Activated T-cell treated with anti-CD3 and anti-CD28 coated beads, Interleukin-2, amount 50 U/mL, for 72 hours (primary cell): ENCODE data around the gene LIMS2. TPM values are rescaled to one million over a fixed set of nuclear protein-coding genes. Genes with fewer than 3 reads are reported as not detected.

Source experiments
- ATAC-seq, 2 donors: fragments of 150-1000 bp; cut with Tn5 transposase; replicated peaks in 1 of 2; 2 replicates each; pipeline ENCODE4 v1.10.0; 2021; ENCODE audit warnings: moderate library complexity in 2 of 2, mild to moderate bottlenecking in 1 of 2
- DNase-seq, 2 donors: peaks; one replicate each; pipeline ENCODE4 v3.0.0; 2021 to 2022; ENCODE audit warnings: mixed read lengths in 1 of 2
- H3K27ac Mint-ChIP-seq: one replicate; pipeline ENCODE4 v1.8.0; 2022; ENCODE audit warnings: mild to moderate bottlenecking, moderate library complexity, mixed read lengths
- H3K27me3 Mint-ChIP-seq: one replicate; pipeline ENCODE4 v1.8.0; 2022; ENCODE audit warnings: low read depth, mixed read lengths
- H3K36me3 Mint-ChIP-seq, 2 donors: one replicate each; pipeline ENCODE4 v1.8.0; 2022; ENCODE audit warnings: mixed read lengths in 2 of 2, mild to moderate bottlenecking in 1 of 2; ENCODE audit not compliant: insufficient read depth in 2 of 2
- H3K4me1 Mint-ChIP-seq: one replicate; pipeline ENCODE4 v1.8.0; 2022; ENCODE audit warnings: low read depth, mixed read lengths
- H3K4me3 Mint-ChIP-seq, 2 donors: one replicate each; pipeline ENCODE4 v1.8.0; 2022; ENCODE audit warnings: mild to moderate bottlenecking in 2 of 2, mixed read lengths in 2 of 2, moderate library complexity in 2 of 2
- H3K9me3 Mint-ChIP-seq, 2 donors: one replicate each; pipeline ENCODE4 v1.8.0; 2022; ENCODE audit warnings: mixed read lengths in 2 of 2
- total RNA-seq, 2 donors: library from RNA; stranded (reverse); gene quantifications; one replicate each; pipeline ENCODE4 v1.2.3, GENCODE V29; 2022

LIMS2 gene
- total RNA-seq, 2 donors from 2014 or later: 6.4 to 10.3 TPM

- no peaks in the 10 kb centered on the region for H3K36me3 Mint-ChIP-seq
- no peak overlapping the region for H3K27ac Mint-ChIP-seq
- DNase-seq (no peak), ATAC-seq (no peak)
- no peaks in the 10 kb centered on the region for H3K9me3 Mint-ChIP-seq
- peak overlapping the region in 1 of 2 donors; percentile 17 for H3K4me3 Mint-ChIP-seq
- H3K27me3 Mint-ChIP-seq: peaks cover 52% of the 10 kb centered on the region
- peaks cover 3% of the 10 kb centered on the region for H3K4me1 Mint-ChIP-seq
These were observed 11.1 kb downstream of the LIMS2 start for GRCh38 chr2:127664065-127664894.

DNA sequence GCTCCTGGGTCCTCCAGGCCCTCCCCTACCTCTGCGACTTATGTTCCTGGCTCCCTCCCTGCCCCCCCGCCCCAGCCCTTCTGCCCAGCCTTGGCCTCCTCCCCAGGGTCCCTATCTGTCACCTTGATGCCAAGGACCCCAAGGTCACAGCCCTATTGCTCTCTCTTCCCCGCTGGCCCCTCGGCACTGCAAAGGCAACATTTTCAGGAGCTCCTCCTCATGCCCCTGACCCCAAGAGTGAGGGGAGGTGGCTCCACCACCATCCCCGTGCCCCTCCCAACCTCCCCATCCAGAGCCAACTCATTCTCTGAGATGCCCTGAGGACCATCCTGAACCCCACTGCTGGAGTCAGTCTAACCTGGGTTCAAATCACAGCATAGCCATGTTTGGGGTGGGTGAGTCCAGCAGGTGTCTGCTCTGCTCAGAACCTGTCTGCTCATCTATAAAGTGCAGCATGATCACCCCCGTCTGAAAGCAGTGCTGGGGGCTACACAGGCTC, 11.7 kb downstream of the LIMS2 start:
- ATAC-seq (no peak), DNase-seq (no peak)
- no peak overlapping the region for H3K27ac Mint-ChIP-seq
- H3K36me3 Mint-ChIP-seq: no peaks in the 10 kb centered on the region
- H3K4me3 Mint-ChIP-seq: no peak overlapping the region
- H3K27me3 Mint-ChIP-seq: peaks cover 45% of the 10 kb centered on the region
- H3K9me3 Mint-ChIP-seq: no peaks in the 10 kb centered on the region
- peaks cover 3% of the 10 kb centered on the region for H3K4me1 Mint-ChIP-seq

DNA sequence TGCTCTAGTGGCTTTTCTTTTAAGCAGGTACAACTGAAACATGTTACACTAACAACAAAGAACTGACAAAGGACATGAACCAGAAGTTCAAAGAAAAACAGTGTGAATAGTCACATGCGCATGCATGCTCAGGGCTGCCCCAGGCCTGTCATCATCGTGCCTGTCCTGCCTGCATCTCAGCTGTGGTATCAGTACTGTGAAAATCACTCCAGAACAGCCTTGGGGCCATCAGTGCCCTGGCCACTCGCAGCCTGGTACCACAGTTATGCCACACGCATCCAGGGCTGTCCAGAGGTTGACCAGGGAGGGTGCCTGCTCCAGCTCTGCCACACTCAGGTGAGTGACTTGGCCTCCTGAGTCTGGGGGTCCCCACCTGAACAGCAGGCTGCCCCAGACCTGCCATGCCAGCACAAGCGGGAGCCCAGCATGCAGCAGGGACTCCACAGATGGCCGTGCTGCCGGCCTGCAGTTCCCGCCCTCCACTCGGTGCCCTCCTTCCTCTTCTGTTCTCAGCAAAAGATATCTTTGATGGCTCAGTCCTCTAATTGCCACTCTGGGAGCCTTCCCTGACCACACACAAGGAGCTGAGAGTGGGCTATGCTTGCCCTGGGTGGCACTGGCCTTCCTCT, 12.3 kb downstream of the LIMS2 start:
- Mint-ChIP-seq H3K27me3 (peaks cover 45% of the 10 kb centered on the region), H3K9me3 (no peaks in the 10 kb centered on the region), H3K36me3 (no peaks in the 10 kb centered on the region), H3K4me3 (no peak overlapping the region), H3K4me1 (peaks cover 3% of the 10 kb centered on the region), H3K27ac (no peak overlapping the region)
- DNase-seq (no peak), ATAC-seq (no peak)

- no peak overlapping the region for H3K27ac Mint-ChIP-seq
- H3K9me3 Mint-ChIP-seq: no peaks in the 10 kb centered on the region
- DNase-seq: no peak
- no peaks in the 10 kb centered on the region for H3K36me3 Mint-ChIP-seq
- ATAC-seq: no peak
- H3K27me3 Mint-ChIP-seq: peaks cover 37% of the 10 kb centered on the region
- H3K4me3 Mint-ChIP-seq: no peak overlapping the region
- H3K4me1 Mint-ChIP-seq: peaks cover 3% of the 10 kb centered on the region
These were observed 13.3 kb downstream of the LIMS2 start for GRCh38 chr2:127661949-127662510.

GRCh38 chr2:127661072-127661649, 14.2 kb downstream of the LIMS2 start:
- Mint-ChIP-seq H3K9me3 (no peaks in the 10 kb centered on the region), H3K36me3 (no peaks in the 10 kb centered on the region), H3K27ac (no peak overlapping the region), H3K4me3 (no peak overlapping the region), H3K4me1 (peaks cover 3% of the 10 kb centered on the region), H3K27me3 (peaks cover 28% of the 10 kb centered on the region)
- DNase-seq (no peak), ATAC-seq (no peak)

DNA sequence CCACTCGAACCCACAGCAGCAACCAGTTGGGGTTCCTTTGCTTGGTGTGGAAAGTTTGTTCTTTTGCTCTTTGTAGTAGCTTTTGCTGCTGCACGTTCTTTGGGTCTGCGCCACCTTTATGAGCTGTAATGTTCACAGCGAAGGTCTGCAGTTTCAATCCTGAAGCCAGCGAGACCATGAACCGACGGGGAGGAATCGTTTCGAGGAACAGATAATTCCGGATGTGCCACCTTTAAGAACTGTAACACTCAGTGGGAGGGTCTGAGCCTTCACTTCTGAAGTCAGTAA, 15.1 kb downstream of the LIMS2 start:
- peaks cover 3% of the 10 kb centered on the region for H3K4me1 Mint-ChIP-seq
- no peaks in the 10 kb centered on the region for H3K9me3 Mint-ChIP-seq
- no peak overlapping the region for H3K4me3 Mint-ChIP-seq
- no peak for DNase-seq
- H3K27ac Mint-ChIP-seq: no peak overlapping the region
- H3K36me3 Mint-ChIP-seq: no peaks in the 10 kb centered on the region
- ATAC-seq: no peak
- H3K27me3 Mint-ChIP-seq: peaks cover 19% of the 10 kb centered on the region

GRCh38 chr2:127659408-127660290, 15.7 kb downstream of the LIMS2 start:
- Mint-ChIP-seq H3K4me3 (no peak overlapping the region), H3K9me3 (no peaks in the 10 kb centered on the region), H3K27me3 (peaks cover 14% of the 10 kb centered on the region), H3K4me1 (peaks cover 3% of the 10 kb centered on the region), H3K36me3 (no peaks in the 10 kb centered on the region), H3K27ac (no peak overlapping the region)
- no peak for DNase-seq
- no peak for ATAC-seq

DNA sequence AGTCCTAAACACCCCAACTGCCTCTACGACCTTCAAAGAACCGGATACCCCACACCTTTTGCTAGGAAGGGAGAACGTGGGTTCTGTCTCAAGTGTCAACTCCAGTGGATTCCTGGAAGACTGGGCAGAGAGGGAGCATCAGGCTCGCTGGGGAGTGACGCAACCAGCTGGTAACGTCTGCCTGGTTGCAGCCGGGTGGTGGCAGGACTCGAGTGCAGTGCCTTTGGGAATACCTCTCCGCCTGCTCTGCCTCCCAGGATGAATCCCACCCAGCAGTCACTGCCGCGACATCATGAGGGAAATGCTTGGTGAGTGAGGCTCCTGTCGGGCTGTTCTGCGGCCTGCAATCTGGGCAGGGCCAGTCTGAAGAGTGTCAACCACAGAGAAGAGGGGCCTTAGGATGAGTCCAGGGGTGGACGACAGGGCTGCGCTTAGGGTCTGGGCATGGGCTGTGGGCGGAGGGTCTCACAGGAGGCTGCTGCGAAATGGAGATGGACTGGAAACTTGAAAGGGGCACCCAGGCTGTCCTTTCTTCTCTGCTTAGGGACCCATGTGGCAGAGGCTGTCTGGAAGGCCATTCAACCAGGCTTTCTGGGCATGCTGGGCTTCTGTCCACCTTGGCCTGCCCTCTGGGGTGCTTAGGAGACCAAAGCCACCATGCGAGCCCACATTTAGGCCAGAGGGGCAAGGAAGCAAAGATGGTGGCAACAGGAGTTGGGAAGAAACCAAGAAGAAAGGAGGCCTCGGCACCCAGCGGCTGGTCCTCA, 16.5 kb downstream of the LIMS2 start:
- no peak for ATAC-seq
- Mint-ChIP-seq H3K36me3 (no peaks in the 10 kb centered on the region), H3K4me3 (no peak overlapping the region), H3K9me3 (no peaks in the 10 kb centered on the region), H3K27me3 (peaks cover 10% of the 10 kb centered on the region), H3K4me1 (peaks cover 3% of the 10 kb centered on the region), H3K27ac (no peak overlapping the region)
- no peak for DNase-seq

DNA sequence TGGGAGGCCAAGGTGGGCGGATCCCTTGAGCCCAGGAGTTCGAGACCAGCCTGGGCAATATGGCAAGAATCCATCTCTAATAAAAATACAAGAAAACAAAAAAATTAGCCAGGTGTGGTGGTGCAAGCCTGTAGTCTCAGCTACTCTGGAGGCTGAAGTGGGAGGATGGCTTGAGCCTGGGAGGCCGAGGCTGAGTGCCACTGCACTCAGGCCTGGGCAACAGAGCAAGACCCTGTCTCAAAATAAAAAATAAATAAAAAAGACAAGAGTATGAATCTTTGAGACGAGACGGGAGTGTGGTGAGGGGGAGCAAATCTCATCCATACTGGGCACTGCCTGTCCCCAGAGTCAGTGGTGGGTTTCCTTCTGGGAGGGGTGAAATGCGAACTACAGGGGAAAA, 17.2 kb downstream of the LIMS2 start:
- H3K4me1 Mint-ChIP-seq: no peaks in the 10 kb centered on the region
- no peak for ATAC-seq
- no peaks in the 10 kb centered on the region for H3K36me3 Mint-ChIP-seq
- H3K9me3 Mint-ChIP-seq: no peaks in the 10 kb centered on the region
- H3K4me3 Mint-ChIP-seq: no peak overlapping the region
- DNase-seq: no peak
- H3K27me3 Mint-ChIP-seq: peaks cover 3% of the 10 kb centered on the region
- no peak overlapping the region for H3K27ac Mint-ChIP-seq

DNA sequence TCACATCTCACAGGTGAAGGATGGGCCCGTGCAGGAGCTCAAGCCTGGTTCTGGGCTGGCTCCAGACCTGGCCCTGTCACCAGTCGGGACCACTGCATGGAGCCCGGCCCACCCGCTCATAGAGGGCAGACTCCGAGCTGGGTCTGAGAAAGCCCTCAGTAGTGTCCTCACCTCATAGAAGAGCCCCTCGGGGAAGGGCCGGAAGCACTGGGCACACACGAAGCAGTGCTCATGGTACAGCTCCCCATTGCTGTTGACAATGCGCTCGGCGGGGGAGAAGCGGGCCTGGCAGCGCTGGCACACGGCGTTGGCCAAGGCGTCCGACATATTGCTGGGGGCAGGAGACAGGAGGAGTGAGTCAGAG, 18.1 kb downstream of the LIMS2 start:
- Mint-ChIP-seq H3K36me3 (no peaks in the 10 kb centered on the region), H3K4me3 (no peak overlapping the region), H3K4me1 (no peaks in the 10 kb centered on the region), H3K27ac (no peak overlapping the region), H3K9me3 (no peaks in the 10 kb centered on the region), H3K27me3 (no peaks in the 10 kb centered on the region)
- ATAC-seq (no peak), DNase-seq (no peak)

DNA sequence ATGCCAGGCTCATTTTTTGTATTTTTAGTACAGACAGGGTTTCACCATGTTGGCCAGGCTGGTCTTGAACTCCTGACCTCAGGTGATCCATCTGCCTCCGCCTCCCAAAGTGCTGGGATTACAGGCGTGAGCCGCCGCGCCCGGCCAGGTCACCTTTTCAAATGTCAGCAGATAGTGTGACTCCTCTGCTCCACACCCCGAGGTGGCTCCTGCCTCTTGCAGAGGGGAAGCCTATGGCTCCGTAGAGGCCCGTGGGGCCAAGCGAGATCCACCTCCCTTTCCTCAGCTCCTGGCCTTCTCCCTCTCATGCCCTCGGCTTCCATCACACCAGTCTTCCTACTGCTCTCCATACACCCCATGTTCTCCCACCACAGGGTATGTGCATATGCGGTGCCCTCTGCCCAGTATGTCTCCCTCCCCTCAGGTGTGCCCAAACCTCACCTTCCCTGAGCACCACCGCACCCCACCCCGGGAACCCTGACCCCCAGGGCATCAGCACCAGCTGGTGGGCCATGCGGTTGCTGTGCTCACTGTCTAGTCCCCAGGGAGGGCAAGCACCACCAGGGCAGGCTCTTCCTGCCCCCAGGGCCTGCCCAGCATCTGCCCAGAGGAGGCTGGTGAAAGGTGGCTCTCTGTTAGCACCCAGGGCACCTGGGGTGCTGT, 18.6 kb downstream of the LIMS2 start:
- no peak overlapping the region for H3K27ac Mint-ChIP-seq
- H3K27me3 Mint-ChIP-seq: no peaks in the 10 kb centered on the region
- H3K4me1 Mint-ChIP-seq: no peaks in the 10 kb centered on the region
- H3K9me3 Mint-ChIP-seq: no peaks in the 10 kb centered on the region
- no peak for ATAC-seq
- no peaks in the 10 kb centered on the region for H3K36me3 Mint-ChIP-seq
- DNase-seq: no peak
- H3K4me3 Mint-ChIP-seq: no peak overlapping the region
